Panc1 (cell line): ENCODE measurements around the gene MOXD1. TPM values are rescaled to one million over a fixed set of nuclear protein-coding genes. Genes with fewer than 3 reads are reported as not detected.
"Not testable (repeated sequence)": the region's sequence is repeated elsewhere in the genome, so short reads cannot be mapped to it uniquely, and the experiment has no call there.

ENCODE experiments used
- ATAC-seq: fragments of 200-7000 bp; cut with Tn5 transposase; 2 replicates; pipeline ENCODE4 v1.9.1; 2020; ENCODE audit warnings: mild to moderate bottlenecking, moderate library complexity
- BruUV-seq: library from RNA; stranded (reverse); fragments of 400-500 nt; replicated peaks from 2 replicates; lab custom pipeline; 2021; lab: Mats Ljungman, UMichigan
- CTCF ChIA-PET: fragments of 300-600 bp; sonication (Branson Sonifier 250); formaldehyde crosslinking; loops from one replicate; lab custom pipeline; 2022; ENCODE audit warnings: antibody characterized with exemption; lab: Charles Lee
- POLR2A ChIA-PET: fragments of 300-600 bp; sonication (Branson Sonifier 250); formaldehyde crosslinking; loops from one replicate; lab custom pipeline; 2022; ENCODE audit warnings: antibody characterized with exemption; lab: Charles Lee
- DNase-seq: peaks from one replicate; pipeline ENCODE4 v3.0.0-alpha.2; 2010; ENCODE audit warnings: low read depth, low spot score
- H3K27ac ChIP-seq: 2 replicates; pipeline ENCODE4 v1.5.1; 2011; ENCODE audit warnings: mild to moderate bottlenecking, low read length, inconsistent platforms
- H3K27me3 ChIP-seq: fragments of 200-500 bp; sonication (Bioruptor generic); 2 replicates; pipeline ENCODE4 v1.6.0; 2014; ENCODE audit warnings: low read length, inconsistent platforms; ENCODE audit not compliant: control insufficient read depth, insufficient read depth
- H3K36me3 ChIP-seq: fragments of 200-500 bp; sonication (Bioruptor generic); 2 replicates; pipeline ENCODE4 v1.5.1; 2014; ENCODE audit warnings: inconsistent platforms, mild to moderate bottlenecking, low read length, moderate library complexity; ENCODE audit not compliant: control insufficient read depth, insufficient read depth
- H3K4me1 ChIP-seq: 2 replicates; pipeline ENCODE4 v1.5.1; 2011; ENCODE audit warnings: inconsistent platforms, mild to moderate bottlenecking, low read length, moderate library complexity; ENCODE audit not compliant: control insufficient read depth, insufficient read depth
- H3K4me3 ChIP-seq, 2 experiments: 2 replicates each; pipeline ENCODE4 v1.5.1; 2011 to 2012; ENCODE audit warnings: low read depth in 2 of 2, low read length in 2 of 2, mild to moderate bottlenecking in 2 of 2, inconsistent platforms in 1 of 2, moderate library complexity in 1 of 2
- H3K9me3 ChIP-seq: fragments of 200-500 bp; sonication (Bioruptor generic); 2 replicates; pipeline ENCODE4 v1.5.1; 2014; ENCODE audit warnings: low read depth, mild to moderate bottlenecking, inconsistent platforms, low read length, moderate library complexity; ENCODE audit not compliant: control insufficient read depth, insufficient read depth
- POLR2AphosphoS5 ChIP-seq: IDR thresholded peaks from 2 replicates; pipeline ENCODE4 v1.6.1; 2012; ENCODE audit warnings: mild to moderate bottlenecking, low read depth, low read length, moderate library complexity
- SIN3A ChIP-seq: IDR thresholded peaks from 2 replicates; pipeline ENCODE4 v1.6.1; 2012; ENCODE audit warnings: low read depth, mild to moderate bottlenecking, low read length, moderate library complexity, borderline replicate concordance; ENCODE audit not compliant: insufficient read depth
- TCF7L2 ChIP-seq: IDR thresholded peaks from 2 replicates; pipeline ENCODE4 v1.6.1; 2011; ENCODE audit warnings: mild to moderate bottlenecking, low read depth, low read length, inconsistent platforms
- in situ Hi-C: cut with HindIII; loops from 2 replicates; pipeline ENCODE4 v1.10.0; 2016; ENCODE audit warnings: low sequenced_read_pairs, low pct_unique_long_range_greater_than_20kb
- intact Hi-C: fragments of 100-400 bp; cut with micrococcal nuclease; formaldehyde crosslinking; loops from one replicate; pipeline ENCODE4 v1.10.0; 2022; ENCODE audit not compliant: unreplicated experiment
- total RNA-seq: library from RNA; stranded (reverse); gene quantifications from one replicate; pipeline ENCODE4 v1.2.1, GENCODE V29; 2021; ENCODE audit not compliant: unreplicated experiment
- TF ChIP-seq, protein P1 (sequence below): fragments of 450-650 bp; IDR thresholded peaks from 2 replicates; pipeline ENCODE4 v1.5.1; 2017; ENCODE audit warnings: mild to moderate bottlenecking
- TF ChIP-seq, protein P2 (sequence below), 2 experiments: IDR thresholded peaks; 2 replicates each; pipeline ENCODE4 v1.6.1; 2011 to 2012; ENCODE audit warnings: low read depth in 2 of 2, control low read depth in 1 of 2, low read length in 1 of 2, mild to moderate bottlenecking in 1 of 2, moderate library complexity in 1 of 2; ENCODE audit not compliant: insufficient read depth in 1 of 2

MOXD1 gene
- total RNA-seq, 1 experiment from 2014 or later: 0.21 TPM

DNA sequence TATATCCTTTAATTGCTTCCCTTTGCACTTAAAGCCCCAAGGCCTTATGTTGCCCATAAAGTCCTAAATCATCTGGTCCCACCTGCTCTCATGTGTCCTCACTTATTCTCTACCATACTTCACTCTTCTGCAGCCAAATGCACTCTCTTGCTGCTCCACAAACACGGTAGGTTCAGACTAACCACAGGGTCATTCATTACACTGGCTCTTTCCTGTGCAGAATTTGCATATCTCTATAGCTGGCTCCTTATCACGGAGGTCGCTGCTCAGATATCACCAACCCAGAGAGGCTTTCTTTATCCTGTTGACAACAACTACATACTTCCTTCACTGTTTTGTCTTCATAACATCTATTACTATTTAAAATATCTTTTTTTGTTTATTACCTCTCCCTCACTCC is 86.8 kb downstream of the MOXD1 start:
- BruUV-seq: no TSS peak
- Histone ChIP-seq H3K27me3 (no peaks in the 10 kb centered on the region), H3K27ac (no peak overlapping the region), H3K4me3 (no peak overlapping the region), H3K9me3 (peaks cover 7% of the 10 kb centered on the region; the same call in 1 of the 2 replicates), H3K4me1 (no peaks in the 10 kb centered on the region), H3K36me3 (no peaks in the 10 kb centered on the region)
- intact Hi-C loops: no loop called here
- in situ Hi-C loops: no loop called here
- no peak for DNase-seq
- ChIA-PET CTCF (no interaction called here), POLR2A (no interaction called here)
- TF ChIP-seq, protein P1, sequence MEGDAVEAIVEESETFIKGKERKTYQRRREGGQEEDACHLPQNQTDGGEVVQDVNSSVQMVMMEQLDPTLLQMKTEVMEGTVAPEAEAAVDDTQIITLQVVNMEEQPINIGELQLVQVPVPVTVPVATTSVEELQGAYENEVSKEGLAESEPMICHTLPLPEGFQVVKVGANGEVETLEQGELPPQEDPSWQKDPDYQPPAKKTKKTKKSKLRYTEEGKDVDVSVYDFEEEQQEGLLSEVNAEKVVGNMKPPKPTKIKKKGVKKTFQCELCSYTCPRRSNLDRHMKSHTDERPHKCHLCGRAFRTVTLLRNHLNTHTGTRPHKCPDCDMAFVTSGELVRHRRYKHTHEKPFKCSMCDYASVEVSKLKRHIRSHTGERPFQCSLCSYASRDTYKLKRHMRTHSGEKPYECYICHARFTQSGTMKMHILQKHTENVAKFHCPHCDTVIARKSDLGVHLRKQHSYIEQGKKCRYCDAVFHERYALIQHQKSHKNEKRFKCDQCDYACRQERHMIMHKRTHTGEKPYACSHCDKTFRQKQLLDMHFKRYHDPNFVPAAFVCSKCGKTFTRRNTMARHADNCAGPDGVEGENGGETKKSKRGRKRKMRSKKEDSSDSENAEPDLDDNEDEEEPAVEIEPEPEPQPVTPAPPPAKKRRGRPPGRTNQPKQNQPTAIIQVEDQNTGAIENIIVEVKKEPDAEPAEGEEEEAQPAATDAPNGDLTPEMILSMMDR: no peak
- TF ChIP-seq POLR2AphosphoS5 (no peak), SIN3A (no peak), TCF7L2 (no peak)
- TF ChIP-seq, protein P2, sequence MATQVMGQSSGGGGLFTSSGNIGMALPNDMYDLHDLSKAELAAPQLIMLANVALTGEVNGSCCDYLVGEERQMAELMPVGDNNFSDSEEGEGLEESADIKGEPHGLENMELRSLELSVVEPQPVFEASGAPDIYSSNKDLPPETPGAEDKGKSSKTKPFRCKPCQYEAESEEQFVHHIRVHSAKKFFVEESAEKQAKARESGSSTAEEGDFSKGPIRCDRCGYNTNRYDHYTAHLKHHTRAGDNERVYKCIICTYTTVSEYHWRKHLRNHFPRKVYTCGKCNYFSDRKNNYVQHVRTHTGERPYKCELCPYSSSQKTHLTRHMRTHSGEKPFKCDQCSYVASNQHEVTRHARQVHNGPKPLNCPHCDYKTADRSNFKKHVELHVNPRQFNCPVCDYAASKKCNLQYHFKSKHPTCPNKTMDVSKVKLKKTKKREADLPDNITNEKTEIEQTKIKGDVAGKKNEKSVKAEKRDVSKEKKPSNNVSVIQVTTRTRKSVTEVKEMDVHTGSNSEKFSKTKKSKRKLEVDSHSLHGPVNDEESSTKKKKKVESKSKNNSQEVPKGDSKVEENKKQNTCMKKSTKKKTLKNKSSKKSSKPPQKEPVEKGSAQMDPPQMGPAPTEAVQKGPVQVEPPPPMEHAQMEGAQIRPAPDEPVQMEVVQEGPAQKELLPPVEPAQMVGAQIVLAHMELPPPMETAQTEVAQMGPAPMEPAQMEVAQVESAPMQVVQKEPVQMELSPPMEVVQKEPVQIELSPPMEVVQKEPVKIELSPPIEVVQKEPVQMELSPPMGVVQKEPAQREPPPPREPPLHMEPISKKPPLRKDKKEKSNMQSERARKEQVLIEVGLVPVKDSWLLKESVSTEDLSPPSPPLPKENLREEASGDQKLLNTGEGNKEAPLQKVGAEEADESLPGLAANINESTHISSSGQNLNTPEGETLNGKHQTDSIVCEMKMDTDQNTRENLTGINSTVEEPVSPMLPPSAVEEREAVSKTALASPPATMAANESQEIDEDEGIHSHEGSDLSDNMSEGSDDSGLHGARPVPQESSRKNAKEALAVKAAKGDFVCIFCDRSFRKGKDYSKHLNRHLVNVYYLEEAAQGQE (IDR thresholded peaks at IDR 0.05; ENCODE audit: insufficient read depth in 1 of 2, low read depth in 2 of 2, low read length in 1 of 2): no peak
- ATAC-seq: no peak

DNA sequence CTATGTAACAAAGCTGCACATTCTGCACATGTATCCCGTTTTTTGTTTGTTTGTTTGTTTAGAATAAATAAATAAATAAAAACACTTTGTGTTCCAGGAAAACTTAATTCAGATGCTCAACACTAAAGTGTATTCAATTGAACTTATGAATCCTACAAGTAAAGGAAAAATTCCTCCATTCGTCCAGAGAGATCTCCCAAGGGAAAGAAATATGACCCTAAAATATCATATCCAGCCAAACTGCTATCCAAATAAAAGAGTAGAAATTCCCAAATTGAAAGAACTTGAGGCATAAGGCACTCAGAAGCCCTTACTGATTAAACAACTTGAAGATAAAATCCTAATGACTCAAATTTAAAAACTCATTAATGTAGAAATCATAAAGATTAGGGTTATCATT is 90.4 kb downstream of the MOXD1 start:
- Histone ChIP-seq H3K36me3 (no peaks in the 10 kb centered on the region), H3K4me3 (no peak overlapping the region), H3K9me3 (no peaks in the 10 kb centered on the region), H3K4me1 (no peaks in the 10 kb centered on the region), H3K27ac (no peak overlapping the region), H3K27me3 (no peaks in the 10 kb centered on the region)
- BruUV-seq: no TSS peak
- ChIA-PET CTCF (no interaction called here), POLR2A (no interaction called here)
- DNase-seq (no peak), ATAC-seq (no peak)
- in situ Hi-C loops: no loop called here
- no peak for TF ChIP-seq TCF7L2
- TF ChIP-seq, protein P2 (IDR thresholded peaks at IDR 0.05; ENCODE audit: insufficient read depth in 1 of 2, low read depth in 2 of 2, low read length in 1 of 2): no peak
- TF ChIP-seq POLR2AphosphoS5: no peak
- TF ChIP-seq SIN3A: no peak
- TF ChIP-seq, protein P1: no peak
- intact Hi-C loops: no loop called here

DNA sequence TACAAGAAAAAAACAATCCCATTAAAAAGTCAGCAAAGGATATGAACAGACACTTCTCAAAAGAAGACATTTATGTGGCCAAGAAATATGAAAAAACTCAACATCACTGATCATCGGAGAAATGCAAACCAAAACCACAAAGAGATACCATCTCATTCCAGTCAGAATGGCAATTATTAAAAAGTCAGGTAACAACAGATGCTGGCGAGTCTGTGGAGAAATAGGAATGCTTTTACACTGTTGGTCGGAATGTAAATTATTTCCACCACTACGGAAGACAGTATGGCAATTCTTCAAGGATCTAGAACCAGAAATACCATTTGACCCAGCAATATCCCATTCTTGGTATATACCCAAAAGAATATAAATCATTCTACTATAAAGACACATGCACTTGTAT is 91.1 kb downstream of the MOXD1 start:
- H3K4me3 ChIP-seq, ATAC-seq, CTCF ChIA-PET, BruUV-seq, H3K27me3 ChIP-seq, H3K4me1 ChIP-seq, H3K27ac ChIP-seq, DNase-seq, in situ Hi-C loops, intact Hi-C loops, POLR2A ChIA-PET, H3K36me3 ChIP-seq, H3K9me3 ChIP-seq: not testable (repeated sequence)
